Gastrocnemius medialis (tissue), 4 donors: ENCODE data around the gene PTPN6. TPM values are rescaled to one million over a fixed set of nuclear protein-coding genes. Genes with fewer than 3 reads are reported as not detected.
"Not testable (repeated sequence)": the region's sequence is repeated elsewhere in the genome, so short reads cannot be mapped to it uniquely, and the experiment has no call there.

Experiments used
- ATAC-seq, 2 donors: fragments of 150-250 bp; one replicate each; pipeline ENCODE4 v1.9.1; 2016
- DNase-seq, 2 donors: peaks; one replicate each; pipeline ENCODE4 v3.0.0-alpha.2; 2019
- H3K27ac ChIP-seq, 4 donors: fragments of 200-600 bp; sonication (generic); 1 replicate in 1 of 4; 2 replicates in 3 of 4; pipeline ENCODE4 v1.5.1; 2016 to 2018; ENCODE audit warnings: mild to moderate bottlenecking in 2 of 4, moderate library complexity in 1 of 4
- H3K27me3 ChIP-seq, 3 donors: fragments of 200-600 bp; sonication (generic) in 2 of 3; 1 replicate in 1 of 3; 2 replicates in 2 of 3; pipeline versions ENCODE4 v1.5.1 to v1.6.0; 2016 to 2019; ENCODE audit warnings: mild to moderate bottlenecking in 1 of 3, moderate library complexity in 1 of 3
- H3K36me3 ChIP-seq, 2 donors: fragments of 200-600 bp; sonication (generic) in 1 of 2; one replicate each; pipeline ENCODE4 v1.5.1; 2017 to 2018
- H3K4me1 ChIP-seq, 2 donors: fragments of 200-600 bp; sonication (generic) in 1 of 2; one replicate each; pipeline ENCODE4 v1.5.1; 2016 to 2017; ENCODE audit warnings: mild to moderate bottlenecking in 2 of 2
- H3K4me3 ChIP-seq, 4 donors: fragments of 200-600 bp; sonication (generic) in 3 of 4; 1 replicate in 1 of 4; 2 replicates in 3 of 4; pipeline ENCODE4 v1.5.1; 2016 to 2019; ENCODE audit warnings: mild to moderate bottlenecking in 2 of 4
- H3K9me3 ChIP-seq, 3 donors: fragments of 200-600 bp; sonication (generic) in 2 of 3; 1 replicate in 1 of 3; 2 replicates in 2 of 3; pipeline ENCODE4 v1.5.1; 2016 to 2019
- CTCF ChIP-seq, 5 experiments: fragments of 450-650 bp in 3 of 5; fragments of 200-600 bp in 2 of 5; sonication (generic) in 2 of 5; IDR thresholded peaks in 4 of 5; conservative IDR thresholded peaks in 1 of 5; 1 replicate in 4 of 5; 2 replicates in 1 of 5; pipeline ENCODE4 v1.5.1; 2016 to 2019; ENCODE audit warnings: antibody characterized with exemption in 5 of 5, mild to moderate bottlenecking in 3 of 5, moderate library complexity in 3 of 5
- POLR2A ChIP-seq, 2 donors: fragments of 450-650 bp; IDR thresholded peaks; one replicate each; pipeline ENCODE4 v1.6.1; 2017; ENCODE audit warnings: antibody characterized with exemption in 2 of 2, mild to moderate bottlenecking in 2 of 2, moderate library complexity in 2 of 2
- in situ Hi-C, 4 donors: fragments of 200-750 bp; cut with MboI; loops; one replicate each; pipeline versions ENCODE4 v1.15.0 to v1.8.0; 2017; ENCODE audit warnings: low sequenced_read_pairs in 4 of 4
- intact Hi-C: fragments of 100-400 bp; cut with DNase I; formaldehyde crosslinking; loops from one replicate; pipeline ENCODE4 v1.15.1; 2023; ENCODE audit warnings: low total_unique reads
- total RNA-seq, 4 donors: library from RNA; depleted of rRNA; stranded (reverse); fragments of >200 nt; gene quantifications; one replicate each; pipeline versions ENCODE4 v1.1.0 to v1.2.3, GENCODE V29; 2016

Gene PTPN6
- total RNA-seq, 4 donors from 2014 or later, result 0.87 to 7.6 (median 5.0) TPM

GRCh38 chr12:6905414-6906040, 45.6 kb upstream of the PTPN6 start:
- Histone ChIP-seq H3K27ac (peak overlapping the region; percentile 69 to 82 (median 78)), H3K36me3 (no peaks in the 10 kb centered on the region), H3K27me3 (no peaks in the 10 kb centered on the region), H3K4me1 (peaks cover 9 to 12% of the 10 kb centered on the region in 2 donors), H3K9me3 (no peaks in the 10 kb centered on the region), H3K4me3 (peak overlapping the region; percentile 67 to 91 (median 81))
- TF ChIP-seq CTCF (IDR thresholded peaks at IDR 0.05 in 4 of 5, conservative IDR thresholded peaks at IDR 0.05 in 1 of 5) (no peak), POLR2A (IDR thresholded peaks at IDR 0.05) (no peak)
- in situ Hi-C loops, result loop anchor here in 1 of 4 donors (25.0 kb wide), 1 partner anchor 207 kb away; the partner anchor contains the start of gene C1RL
- ATAC-seq (no peak), DNase-seq (no peak)
- intact Hi-C loops, result no loop called here

DNA sequence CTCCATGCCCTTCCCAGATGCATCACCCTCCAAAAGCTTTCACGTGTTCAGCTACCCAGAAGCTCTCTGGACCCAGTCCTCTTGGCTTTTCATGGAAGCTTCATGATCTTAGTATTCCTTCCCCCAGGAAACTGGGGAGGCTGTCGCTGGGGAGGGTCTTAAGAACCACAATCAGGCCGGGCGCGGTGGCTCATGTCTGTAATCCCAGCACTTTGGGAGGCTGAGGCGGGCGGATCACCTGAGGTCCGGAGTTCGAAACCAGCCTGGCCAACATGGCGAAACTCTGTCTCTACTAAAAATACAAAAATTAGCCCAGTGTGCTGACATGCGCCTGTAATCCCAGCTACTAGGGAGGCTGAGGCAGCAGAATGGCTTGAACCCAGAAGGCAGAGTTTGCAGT, 43.0 kb upstream of the PTPN6 start:
- H3K27ac ChIP-seq, H3K4me3 ChIP-seq, H3K27me3 ChIP-seq, intact Hi-C loops, H3K36me3 ChIP-seq, ATAC-seq, H3K9me3 ChIP-seq, DNase-seq: not testable (repeated sequence)
- H3K4me1 ChIP-seq, result peaks cover 9 to 12% of the 10 kb centered on the region in 2 donors
- in situ Hi-C loops, result loop anchor here in 1 of 4 donors (25.0 kb wide), 1 partner anchor 204 kb away; the partner anchor contains the start of gene C1RL

- H3K4me3 ChIP-seq, result no peak overlapping the region
- H3K27ac ChIP-seq, result no peak overlapping the region
- no peaks in the 10 kb centered on the region for H3K36me3 ChIP-seq
- no peak for DNase-seq
- TF ChIP-seq POLR2A (IDR thresholded peaks at IDR 0.05) (no peak), CTCF (IDR thresholded peaks at IDR 0.05 in 4 of 5, conservative IDR thresholded peaks at IDR 0.05 in 1 of 5) (no peak)
- ATAC-seq, result no peak
- peaks cover 8 to 11% of the 10 kb centered on the region in 2 donors for H3K4me1 ChIP-seq
- no peaks in the 10 kb centered on the region for H3K9me3 ChIP-seq
- peaks cover 6 to 12% (median 7%) of the 10 kb centered on the region in 3 donors for H3K27me3 ChIP-seq
- intact Hi-C loops (no loop called here), in situ Hi-C loops (loop anchor here in 1 of 4 donors (25.0 kb wide), 1 partner anchor 203 kb away; the partner anchor contains the start of gene C1RL)
Measured at GRCh38 chr12:6909421-6910145, 41.6 kb upstream of the PTPN6 start.

DNA sequence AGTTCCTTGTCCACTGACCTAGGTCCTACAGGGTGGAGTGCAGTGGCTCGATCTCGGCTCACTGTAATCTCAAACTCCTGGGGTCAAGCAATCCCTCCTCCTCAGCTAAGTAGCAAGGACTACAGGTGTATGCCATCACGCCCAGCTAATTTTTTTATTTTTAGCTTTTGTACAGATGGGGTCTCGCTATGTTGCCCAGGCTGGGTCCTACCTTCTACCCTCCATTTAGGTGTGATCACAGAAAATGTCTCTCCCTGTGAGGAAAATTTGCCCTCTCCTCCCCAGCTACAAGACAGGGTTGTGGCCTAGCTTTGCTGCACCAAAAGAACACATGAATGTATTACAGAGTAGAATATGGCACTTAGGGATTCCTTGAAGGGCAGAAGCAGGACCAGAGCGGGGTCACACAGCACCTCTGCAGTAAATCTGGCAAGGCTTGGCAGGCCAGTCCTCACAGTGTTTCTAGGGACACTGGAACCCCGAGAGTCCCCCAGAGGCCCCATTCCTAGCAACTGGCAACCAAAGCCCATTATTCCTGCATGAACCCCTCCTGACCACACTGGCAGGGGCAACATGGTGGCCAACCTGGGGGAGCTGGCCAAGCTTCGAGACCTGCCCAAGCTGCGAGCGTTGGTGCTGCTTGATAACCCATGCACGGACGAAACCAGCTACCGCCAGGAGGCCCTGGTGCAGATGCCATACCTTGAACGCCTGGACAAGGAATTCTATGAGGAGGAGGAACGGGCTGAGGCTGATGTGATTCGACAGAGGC, 38.8 kb upstream of the PTPN6 start:
- H3K4me3 ChIP-seq, result no peak overlapping the region
- no peak for DNase-seq
- no peaks in the 10 kb centered on the region for H3K36me3 ChIP-seq
- in situ Hi-C loops (loop anchor here in 1 of 4 donors (25.0 kb wide), 1 partner anchor 200 kb away; the partner anchor contains the start of gene C1RL), intact Hi-C loops (no loop called here)
- no peak overlapping the region for H3K27ac ChIP-seq
- ATAC-seq, result no peak
- no peak for TF ChIP-seq CTCF (IDR thresholded peaks at IDR 0.05 in 4 of 5, conservative IDR thresholded peaks at IDR 0.05 in 1 of 5)
- no peak for TF ChIP-seq POLR2A (IDR thresholded peaks at IDR 0.05)
- peaks cover 14 to 20% (median 17%) of the 10 kb centered on the region in 3 donors for H3K27me3 ChIP-seq
- H3K9me3 ChIP-seq, result no peaks in the 10 kb centered on the region
- peaks cover 9 to 11% of the 10 kb centered on the region in 2 donors for H3K4me1 ChIP-seq
